PC-9 (cell line): ENCODE results near the gene GOLM1. TPM values are rescaled to one million over a fixed set of nuclear protein-coding genes. Genes with fewer than 3 reads are reported as not detected.

Source experiments
- BruUV-seq: library from RNA; stranded (reverse); fragments of 400-500 nt; replicated peaks from 2 replicates; lab custom pipeline; 2021; lab: Mats Ljungman, UMichigan
- CTCF ChIA-PET: fragments of 300-600 bp; sonication (Branson Sonifier 250); formaldehyde crosslinking; loops from one replicate; lab custom pipeline; 2022; ENCODE audit warnings: antibody characterized with exemption; lab: Charles Lee
- POLR2A ChIA-PET: fragments of 300-600 bp; sonication (Branson Sonifier 250); formaldehyde crosslinking; loops from one replicate; lab custom pipeline; 2022; ENCODE audit warnings: antibody characterized with exemption; ENCODE audit not compliant: unreplicated experiment; lab: Charles Lee
- DNase-seq, 2 experiments: peaks; one replicate each; pipeline versions ENCODE4 v3.0.0 to v3.0.0-alpha.2; 2015 to 2022; ENCODE audit warnings: mixed read lengths in 1 of 2
- H2AFZ ChIP-seq: fragments of 200-600 bp; sonication (generic); 2 replicates; pipeline ENCODE4 v1.8.1; 2017; ENCODE audit warnings: antibody characterized with exemption
- H3F3A ChIP-seq: fragments of 200-600 bp; sonication (generic); 2 replicates; pipeline ENCODE4 v1.8.1; 2017; ENCODE audit warnings: antibody characterized with exemption, mild to moderate bottlenecking, low read depth; ENCODE audit not compliant: insufficient read depth
- H3K27ac ChIP-seq: fragments of 200-600 bp; sonication (generic); 2 replicates; pipeline ENCODE4 v1.6.1; 2016; ENCODE audit warnings: mixed run types
- H3K27me3 ChIP-seq: fragments of 200-600 bp; sonication (generic); 2 replicates; pipeline ENCODE4 v1.6.1; 2016; ENCODE audit warnings: low read depth, mixed run types; ENCODE audit not compliant: insufficient read depth
- H3K36me3 ChIP-seq: fragments of 200-600 bp; sonication (generic); 2 replicates; pipeline ENCODE4 v1.6.1; 2016; ENCODE audit warnings: low read depth, mixed run types
- H3K4me1 ChIP-seq: fragments of 200-600 bp; sonication (generic); replicated peaks from 2 replicates; pipeline ENCODE4 v1.6.1; 2016; ENCODE audit warnings: mixed run types; ENCODE audit not compliant: insufficient read depth
- H3K4me2 ChIP-seq: fragments of 200-600 bp; sonication (generic); 2 replicates; pipeline ENCODE4 v1.6.1; 2017; ENCODE audit warnings: mixed run types
- H3K4me3 ChIP-seq: fragments of 200-600 bp; sonication (generic); 2 replicates; pipeline ENCODE4 v1.6.1; 2016; ENCODE audit warnings: mixed run types
- H3K79me2 ChIP-seq: fragments of 200-600 bp; sonication (generic); 2 replicates; pipeline ENCODE4 v1.6.1; 2017; ENCODE audit warnings: low read depth, mixed run types
- H3K9me2 ChIP-seq: fragments of 200-600 bp; sonication (generic); 2 replicates; pipeline ENCODE4 v1.8.1; 2017; ENCODE audit warnings: mild to moderate bottlenecking; ENCODE audit not compliant: insufficient read depth
- H3K9me3 ChIP-seq: fragments of 200-600 bp; sonication (generic); 2 replicates; pipeline ENCODE4 v1.8.1; 2016; ENCODE audit warnings: low read depth; ENCODE audit not compliant: insufficient read depth
- H4K20me1 ChIP-seq: fragments of 200-600 bp; sonication (generic); 2 replicates; pipeline ENCODE4 v1.8.1; 2017; ENCODE audit not compliant: insufficient read depth
- EZH2 ChIP-seq: fragments of 200-600 bp; sonication (generic); IDR thresholded peaks from 2 replicates; pipeline ENCODE4 v1.8.0; 2017; ENCODE audit warnings: antibody characterized with exemption, low read depth
- intact Hi-C: fragments of 100-400 bp; cut with micrococcal nuclease; formaldehyde crosslinking; loops from one replicate; pipeline ENCODE4 v1.10.0; 2022; ENCODE audit not compliant: unreplicated experiment
- total RNA-seq: library from RNA; stranded (reverse); gene quantifications from 2 replicates; pipeline ENCODE4 v1.2.3, GENCODE V29; 2021
- TF ChIP-seq, protein P1 (sequence below): fragments of 200-600 bp; sonication (generic); conservative IDR thresholded peaks from 2 replicates; pipeline ENCODE4 v1.6.1; 2017; ENCODE audit warnings: mixed run types, antibody characterized with exemption, mild to moderate bottlenecking, moderate library complexity

Gene GOLM1
- total RNA-seq, 1 experiment from 2014 or later, result 94.7 TPM

DNA sequence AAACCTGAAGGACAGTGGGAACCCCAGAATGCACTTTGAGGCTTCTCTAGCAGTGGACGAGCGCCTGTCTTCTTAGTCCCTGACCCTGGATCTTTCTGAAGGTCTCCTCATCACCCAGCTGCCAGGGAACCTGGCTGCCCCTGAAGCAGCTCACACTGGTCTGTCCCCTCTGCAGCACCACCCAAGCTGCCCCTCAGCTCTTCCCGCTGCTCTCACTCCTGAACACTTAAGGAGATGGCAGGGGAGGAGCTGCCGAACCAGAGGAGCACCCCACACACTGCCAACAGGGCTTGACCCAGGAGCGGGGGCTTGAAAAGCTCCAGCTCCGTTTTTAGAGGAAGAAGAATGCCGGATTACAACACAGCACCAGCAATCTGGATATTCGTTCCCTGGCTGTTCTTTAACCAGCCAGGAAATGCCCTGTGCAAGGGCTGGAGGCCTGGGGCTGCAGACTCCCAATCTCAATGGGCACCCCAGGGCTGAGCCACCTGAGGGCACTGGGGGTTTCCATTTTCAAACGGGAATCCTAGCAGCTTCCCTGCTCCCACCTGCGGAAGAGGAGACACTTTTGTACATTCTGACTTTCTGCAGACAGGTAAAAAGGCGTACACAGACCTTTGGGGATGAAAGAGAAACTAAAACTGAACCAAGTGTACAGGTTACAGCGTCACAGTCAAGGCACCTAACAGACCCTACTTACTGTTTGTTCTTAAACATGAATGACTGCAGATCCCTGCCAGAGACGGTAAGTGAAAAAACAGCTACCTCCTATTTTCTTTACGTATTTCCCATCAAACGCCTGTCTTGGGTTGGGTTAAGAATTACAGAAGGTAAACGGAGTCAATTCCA, 36.3 kb downstream of the GOLM1 start:
- CTCF ChIA-PET, result no interaction called here
- Histone ChIP-seq H3F3A (no peaks in the 10 kb centered on the region), H3K27me3 (no peaks in the 10 kb centered on the region), H3K27ac (no peak overlapping the region), H3K4me3 (no peak overlapping the region), H3K4me1 (no peaks in the 10 kb centered on the region), H3K79me2 (no peaks in the 10 kb centered on the region), H4K20me1 (no peaks in the 10 kb centered on the region), H3K9me2 (no peaks in the 10 kb centered on the region), H2AFZ (no peak overlapping the region), H3K9me3 (no peaks in the 10 kb centered on the region), H3K4me2 (no peak overlapping the region), H3K36me3 (no peaks in the 10 kb centered on the region)
- BruUV-seq, result no TSS peak
- DNase-seq, result no peak
- POLR2A ChIA-PET, result no interaction called here
- TF ChIP-seq EZH2, result no peak
- TF ChIP-seq, protein P1, sequence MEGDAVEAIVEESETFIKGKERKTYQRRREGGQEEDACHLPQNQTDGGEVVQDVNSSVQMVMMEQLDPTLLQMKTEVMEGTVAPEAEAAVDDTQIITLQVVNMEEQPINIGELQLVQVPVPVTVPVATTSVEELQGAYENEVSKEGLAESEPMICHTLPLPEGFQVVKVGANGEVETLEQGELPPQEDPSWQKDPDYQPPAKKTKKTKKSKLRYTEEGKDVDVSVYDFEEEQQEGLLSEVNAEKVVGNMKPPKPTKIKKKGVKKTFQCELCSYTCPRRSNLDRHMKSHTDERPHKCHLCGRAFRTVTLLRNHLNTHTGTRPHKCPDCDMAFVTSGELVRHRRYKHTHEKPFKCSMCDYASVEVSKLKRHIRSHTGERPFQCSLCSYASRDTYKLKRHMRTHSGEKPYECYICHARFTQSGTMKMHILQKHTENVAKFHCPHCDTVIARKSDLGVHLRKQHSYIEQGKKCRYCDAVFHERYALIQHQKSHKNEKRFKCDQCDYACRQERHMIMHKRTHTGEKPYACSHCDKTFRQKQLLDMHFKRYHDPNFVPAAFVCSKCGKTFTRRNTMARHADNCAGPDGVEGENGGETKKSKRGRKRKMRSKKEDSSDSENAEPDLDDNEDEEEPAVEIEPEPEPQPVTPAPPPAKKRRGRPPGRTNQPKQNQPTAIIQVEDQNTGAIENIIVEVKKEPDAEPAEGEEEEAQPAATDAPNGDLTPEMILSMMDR, result no peak
- intact Hi-C loops, result no loop called here

DNA sequence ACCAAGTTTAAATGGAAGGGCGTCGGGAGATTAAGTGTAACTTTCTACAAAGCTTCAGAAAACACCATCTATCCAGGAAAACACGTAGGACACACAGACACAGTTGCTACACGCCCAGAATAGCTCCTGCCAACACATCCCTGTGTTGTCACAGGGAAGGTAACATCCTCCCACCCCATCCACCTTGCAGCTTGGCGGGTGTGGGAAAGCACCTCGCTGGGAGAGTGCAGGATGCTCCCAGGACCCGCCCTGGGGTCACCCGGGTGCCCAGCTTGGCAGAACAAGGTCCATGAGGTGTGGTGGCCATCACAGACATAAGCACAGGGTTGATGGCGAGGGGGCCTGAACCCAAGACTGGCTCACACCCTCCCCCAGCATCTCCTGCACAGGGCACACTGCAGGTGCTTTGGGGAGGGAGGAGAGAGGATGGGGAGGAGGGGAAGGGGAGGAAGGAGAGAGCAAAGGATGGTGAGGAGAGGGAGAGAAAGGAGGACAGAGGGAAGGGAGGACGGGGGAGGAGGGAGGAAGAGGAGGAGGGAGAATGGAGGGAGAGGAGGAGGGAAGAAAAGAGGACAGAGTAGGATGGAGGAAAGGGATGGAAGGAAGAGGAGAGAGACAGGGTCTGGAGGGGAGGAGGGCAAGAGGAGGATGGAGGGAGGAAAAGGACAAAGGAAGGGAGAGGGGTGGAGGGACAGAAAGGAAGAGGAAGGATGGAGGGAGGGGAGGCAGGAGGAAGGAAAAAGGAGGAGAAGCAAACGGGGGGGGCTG, 37.2 kb downstream of the GOLM1 start:
- Histone ChIP-seq H3K36me3 (no peaks in the 10 kb centered on the region), H3K27ac (no peak overlapping the region), H3K9me2 (no peaks in the 10 kb centered on the region), H4K20me1 (no peaks in the 10 kb centered on the region), H3K9me3 (no peaks in the 10 kb centered on the region), H2AFZ (no peak overlapping the region), H3K27me3 (no peaks in the 10 kb centered on the region), H3K4me3 (no peak overlapping the region), H3K4me2 (no peak overlapping the region), H3F3A (no peaks in the 10 kb centered on the region), H3K79me2 (no peaks in the 10 kb centered on the region), H3K4me1 (no peaks in the 10 kb centered on the region)
- TF ChIP-seq, protein P1, result no peak
- no peak for TF ChIP-seq EZH2
- ChIA-PET POLR2A (no interaction called here), CTCF (no interaction called here)
- intact Hi-C loops, result no loop called here
- no peak for DNase-seq
- BruUV-seq, result no TSS peak

DNA sequence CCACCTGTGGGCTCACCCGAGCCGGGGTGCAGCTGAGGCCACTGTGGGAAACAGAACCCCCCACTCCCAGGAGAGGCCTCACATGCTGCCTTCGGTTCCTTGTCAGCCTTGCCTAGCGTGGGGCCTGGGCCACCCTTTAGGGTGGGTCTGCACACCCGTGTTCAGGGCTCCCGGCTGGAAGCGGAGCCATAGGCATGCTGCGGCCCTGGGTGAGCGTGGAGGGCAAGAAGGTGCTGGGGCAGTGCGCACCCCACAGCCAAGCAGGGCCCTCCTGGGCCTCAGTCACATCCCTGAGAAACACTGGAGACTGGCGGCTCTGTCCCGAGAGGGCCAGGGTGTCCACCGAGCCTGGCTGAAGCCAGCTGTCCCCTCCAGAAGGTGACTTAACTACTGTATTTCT, 41.9 kb downstream of the GOLM1 start:
- Histone ChIP-seq H3K79me2 (no peaks in the 10 kb centered on the region; the same call in 1 of the 2 replicates), H3K4me1 (no peaks in the 10 kb centered on the region), H2AFZ (no peak overlapping the region), H3K36me3 (no peaks in the 10 kb centered on the region), H3K27me3 (no peaks in the 10 kb centered on the region), H3K4me3 (no peak overlapping the region), H3F3A (no peaks in the 10 kb centered on the region), H3K9me2 (no peaks in the 10 kb centered on the region), H3K9me3 (no peaks in the 10 kb centered on the region), H3K4me2 (no peak overlapping the region), H3K27ac (no peak overlapping the region), H4K20me1 (peaks cover 4% of the 10 kb centered on the region; the same call in 1 of the 2 replicates)
- CTCF ChIA-PET, result interaction anchor here (0.6 kb wide), 1 partner anchor 145 kb away, joined by 3 read pairs; no protein-coding TSS in a partner anchor
- intact Hi-C loops, result no loop called here
- no TSS peak for BruUV-seq
- POLR2A ChIA-PET, result no interaction called here
- no peak for TF ChIP-seq EZH2
- TF ChIP-seq, protein P1, result no peak
- no peak for DNase-seq
